HG03469 (cell line): ENCODE results near the gene TWF2.
"Not testable (repeated sequence)": the region's sequence is repeated elsewhere in the genome, so short reads cannot be mapped to it uniquely, and the experiment has no call there.

Experiments
- ATAC-seq: cut with Tn5 transposase; IDR thresholded peaks from one replicate; pipeline ENCODE4 v1.9.1; 2021; ENCODE audit warnings: mild to moderate bottlenecking, moderate library complexity, moderate number of reproducible peaks; ENCODE audit not compliant: unreplicated experiment

Gene TWF2

DNA sequence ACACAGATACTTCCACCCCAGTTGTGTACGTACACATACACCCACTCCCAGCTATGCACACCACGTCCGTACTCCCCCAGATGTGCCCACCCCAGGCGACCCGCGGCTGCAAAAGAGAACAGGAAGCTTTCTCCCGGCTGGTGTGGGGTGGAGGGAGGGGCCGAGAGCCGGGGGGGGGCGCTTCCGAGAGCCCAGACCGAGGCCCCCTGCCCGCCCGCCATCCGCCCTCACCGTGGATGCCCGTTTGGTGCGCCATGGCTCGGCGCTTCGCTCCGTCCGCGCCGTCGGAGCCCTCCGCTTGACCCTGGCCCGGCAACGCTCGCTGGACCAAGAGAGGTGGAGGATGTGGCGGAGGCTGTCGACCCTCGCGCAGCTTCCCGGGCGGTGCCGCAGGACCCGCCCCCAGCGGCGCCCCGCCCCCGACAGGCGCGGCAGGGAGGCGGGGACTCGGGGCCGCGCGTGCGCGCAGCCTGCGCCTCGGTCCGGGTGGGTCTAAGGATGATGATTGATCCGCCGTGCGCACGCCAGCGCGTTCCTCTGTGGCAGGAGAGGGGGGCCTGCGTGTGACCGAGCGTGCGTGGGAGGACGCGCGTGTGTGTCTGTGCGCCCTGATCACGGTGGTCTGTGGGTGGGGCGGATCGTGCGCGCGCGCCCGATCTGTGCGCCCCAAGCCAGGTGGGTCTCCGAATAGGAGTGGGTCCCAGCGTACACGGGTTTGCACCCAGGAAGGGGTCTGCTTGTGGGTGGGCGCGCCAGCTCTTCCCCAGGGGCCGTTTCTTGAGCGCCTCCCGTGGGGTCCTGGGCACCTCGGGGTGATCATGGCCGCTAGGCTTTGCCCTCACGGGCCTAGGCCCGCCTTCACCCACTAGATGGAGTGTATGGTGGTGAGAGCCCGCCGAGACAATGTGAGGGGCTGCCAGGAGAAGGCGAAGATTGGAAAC, at the start of gene TWF2:
TWF2 (minus strand) TSS at position 398 of the 941 bp plus-strand sequence; CDS start at position 256, 142 bp downstream.
- ATAC-seq, result peak; percentile 47

GRCh38 chr3:52288674-52289073, 49.7 kb upstream of the TWF2 start:
- ATAC-seq, result no peak

DNA sequence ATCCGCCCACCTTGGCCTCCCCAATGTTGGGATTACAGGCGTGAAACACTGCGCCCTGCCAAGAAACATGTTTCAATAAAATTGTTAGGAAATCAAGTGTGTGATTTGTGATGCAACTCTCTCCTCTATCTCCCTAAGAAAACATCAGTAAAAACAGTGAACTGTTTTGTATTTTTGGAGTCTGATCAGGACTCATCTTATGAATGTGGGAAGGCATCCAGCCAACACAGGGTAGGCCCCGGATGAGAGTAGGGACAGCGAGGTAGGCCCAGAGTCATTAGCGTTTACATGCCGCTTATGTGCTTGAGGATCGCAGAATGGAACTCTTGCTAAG, 47.8 kb upstream of the TWF2 start:
- ATAC-seq, result no peak

- not testable (repeated sequence) for ATAC-seq
Observed at GRCh38 chr3:52284051-52284450, 45.1 kb upstream of the TWF2 start.

DNA sequence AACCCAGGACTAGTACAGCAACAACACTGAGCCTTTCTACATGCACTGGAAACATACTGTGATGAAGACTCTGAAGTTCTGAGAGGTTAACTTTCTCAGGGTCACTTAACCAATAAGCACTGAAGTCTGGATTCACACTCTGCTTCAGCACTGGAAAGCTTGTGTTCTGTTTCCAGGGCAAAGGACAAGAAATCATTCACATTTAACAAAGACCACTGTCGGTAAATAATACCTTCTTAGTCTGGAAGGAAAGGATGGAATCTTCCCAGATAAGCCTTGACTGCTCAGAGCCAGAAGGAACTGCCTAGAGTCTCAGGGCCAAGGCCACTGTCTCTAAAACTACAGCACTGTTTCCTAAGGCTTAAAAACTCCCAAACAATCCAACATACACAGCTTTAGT, 44.3 kb upstream of the TWF2 start:
- ATAC-seq, result no peak

GRCh38 chr3:52281981-52282801, 43.2 kb upstream of the TWF2 start:
- no peak for ATAC-seq

- ATAC-seq, result no peak
Observed at GRCh38 chr3:52280050-52280461, 41.1 kb upstream of the TWF2 start.

DNA sequence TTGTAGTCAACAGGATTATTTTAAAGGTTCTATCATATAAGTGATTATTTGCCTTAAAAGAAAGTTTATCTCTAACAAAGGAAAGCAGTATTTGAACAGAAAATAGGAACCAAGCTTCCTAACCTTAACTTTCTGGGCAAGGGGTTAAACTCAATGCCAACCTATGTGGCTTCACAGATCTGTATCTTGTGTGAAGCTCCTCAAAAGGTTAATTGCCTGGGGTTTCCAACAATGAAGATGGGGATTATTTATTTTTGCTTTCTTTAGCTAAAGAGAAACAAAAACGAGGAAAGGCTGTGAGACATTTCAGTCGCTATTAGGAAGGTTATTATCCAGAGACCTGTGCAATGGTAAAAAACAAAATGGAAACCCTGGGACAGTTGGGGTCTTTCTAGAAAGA, 40.6 kb upstream of the TWF2 start:
- ATAC-seq, result no peak

DNA sequence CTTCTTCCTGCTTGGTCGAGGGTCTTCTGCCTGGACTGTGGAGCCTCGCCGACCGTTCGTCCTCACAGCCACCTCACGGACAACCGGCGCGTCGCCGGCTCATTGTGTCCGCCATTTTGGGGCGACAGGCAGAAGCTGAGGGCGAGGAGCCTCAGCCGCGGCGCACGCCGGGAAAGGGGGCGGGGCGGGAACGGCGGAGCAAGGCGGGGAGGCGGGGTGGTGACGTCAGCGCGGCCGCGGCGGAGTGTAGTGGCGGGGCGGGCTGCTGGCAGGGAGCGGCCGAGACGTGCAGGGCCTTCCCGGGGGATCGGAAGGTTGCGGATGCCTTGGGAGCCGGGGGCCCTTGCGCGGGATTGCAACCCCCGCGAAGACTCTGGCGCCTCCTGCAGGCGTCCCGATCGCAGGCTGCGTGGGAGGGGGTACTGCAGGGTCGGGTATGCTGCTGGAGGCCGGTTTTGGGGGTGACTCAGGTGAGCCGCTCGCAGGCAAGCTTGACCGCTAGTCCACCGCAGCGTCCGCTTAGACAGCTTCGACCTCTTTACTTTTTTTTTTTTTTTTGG, 39.6 kb upstream of the TWF2 start, which contains the start of gene WDR82:
WDR82 (minus strand) TSS at position 140 of the 560 bp plus-strand sequence. CDS start 288 bp downstream, outside the sequence.
- ATAC-seq, result peak; percentile 63

- ATAC-seq, result peak; percentile 30
Observed at GRCh38 chr3:52277972-52278509, 39.1 kb upstream of the TWF2 start.

DNA sequence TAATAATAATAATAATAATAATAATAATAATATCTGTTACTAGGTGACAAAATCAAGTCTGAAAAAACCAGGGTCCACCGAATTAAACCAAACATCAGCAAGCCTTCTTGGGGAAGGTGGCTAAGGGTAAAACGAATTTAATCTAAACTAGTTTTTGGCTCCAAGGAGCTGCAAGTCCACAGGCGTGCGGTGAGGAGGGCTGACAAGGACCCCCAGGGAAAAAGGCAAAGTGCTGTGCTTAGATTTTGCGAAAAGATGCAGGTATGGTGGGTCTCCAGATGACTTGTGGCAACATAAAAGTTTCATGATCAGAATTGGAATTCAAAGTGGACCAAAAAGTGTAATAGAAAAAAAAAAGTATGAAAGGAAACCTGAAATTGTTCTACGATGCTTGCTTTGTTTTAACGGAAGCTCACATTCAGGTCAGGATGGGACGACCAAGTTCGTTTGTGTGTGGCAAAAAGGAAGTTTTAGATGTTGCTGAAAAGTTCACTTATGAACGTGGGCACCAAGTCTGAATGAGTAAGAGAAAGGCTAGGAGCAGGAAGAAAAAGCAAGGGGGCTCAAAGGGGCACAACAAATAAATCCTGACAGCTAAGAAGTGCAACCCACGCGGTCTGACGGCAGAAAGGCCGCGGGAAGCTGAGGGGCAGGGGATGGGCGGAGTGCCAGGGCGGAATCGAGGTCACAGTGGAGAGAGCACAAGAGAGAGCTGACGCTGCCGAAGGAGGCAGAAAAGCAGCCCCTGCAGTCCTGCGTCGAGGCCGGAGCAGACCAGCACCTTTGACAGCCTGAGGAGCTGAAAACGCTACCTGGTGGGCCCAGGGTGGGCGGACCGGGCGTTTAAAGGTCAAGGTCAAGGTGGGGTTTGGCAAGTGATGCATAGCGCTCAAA, 38.4 kb upstream of the TWF2 start:
- ATAC-seq, result no peak

DNA sequence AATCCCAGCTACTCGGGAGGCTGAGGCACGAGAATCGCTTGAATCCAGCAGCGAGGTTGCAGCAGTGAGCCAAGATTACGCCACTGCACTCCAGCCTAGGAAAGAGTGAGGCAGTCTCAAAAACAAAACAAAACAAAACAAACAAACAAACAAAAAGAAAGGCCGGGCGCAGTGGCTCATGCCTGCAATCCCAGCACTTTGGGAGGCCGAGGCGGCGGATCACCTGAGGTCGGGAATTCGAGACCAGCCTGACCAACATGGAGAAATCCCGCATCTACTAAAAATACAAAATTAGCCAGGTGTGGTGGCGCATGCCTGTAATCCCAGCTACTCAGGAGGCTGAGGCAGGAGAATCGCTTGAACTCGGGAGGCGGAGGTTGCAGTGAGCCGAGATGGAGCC, 35.8 kb upstream of the TWF2 start:
- not testable (repeated sequence) for ATAC-seq

- ATAC-seq, result no peak
Observed at GRCh38 chr3:52272831-52273230, 33.9 kb upstream of the TWF2 start.

DNA sequence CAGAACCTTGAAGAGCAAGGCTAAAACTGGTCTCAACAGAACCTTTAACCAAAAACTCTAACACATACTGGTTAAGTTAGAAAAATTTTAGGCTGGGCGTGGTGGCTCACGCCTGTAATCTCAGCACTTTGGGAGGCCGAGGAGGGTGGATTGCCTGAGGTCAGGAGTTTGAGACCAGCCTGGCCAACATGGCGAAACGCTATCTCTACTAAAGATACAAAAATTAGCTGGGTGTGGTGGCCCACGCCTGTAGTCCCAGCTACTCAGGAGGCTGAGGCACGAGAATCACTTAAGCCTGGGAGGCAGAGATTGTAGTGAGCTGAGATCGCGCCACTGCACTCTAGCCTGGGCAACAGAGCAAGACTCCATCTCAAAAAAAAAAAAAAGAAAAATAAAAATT, 33.2 kb upstream of the TWF2 start:
- ATAC-seq, result not testable (repeated sequence)

DNA sequence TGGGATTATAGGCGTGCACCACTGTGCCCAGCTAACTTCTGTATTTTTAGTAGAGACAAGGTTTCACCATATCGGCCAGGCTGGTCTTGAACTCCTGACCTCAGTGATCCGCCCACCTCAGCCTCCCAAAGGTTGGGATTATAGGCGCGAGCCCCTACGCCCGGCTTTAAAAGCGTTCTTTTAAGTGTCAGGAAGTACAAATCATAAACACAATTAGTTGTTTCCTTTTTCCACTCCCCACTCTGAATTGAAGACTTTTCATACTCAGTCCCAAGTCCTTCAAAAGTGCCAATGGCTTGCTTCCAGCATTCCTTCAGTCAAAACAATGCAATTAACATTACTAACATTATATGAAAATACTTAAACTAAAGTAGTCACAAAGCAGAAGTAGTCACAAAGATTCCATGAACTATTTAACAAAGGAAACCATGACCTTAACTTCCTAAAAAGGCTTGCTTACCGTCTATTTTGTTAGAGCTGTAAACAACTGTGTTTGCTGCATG, 31.3 kb upstream of the TWF2 start:
- no peak for ATAC-seq

GRCh38 chr3:52269776-52270175, 30.8 kb upstream of the TWF2 start:
- no peak for ATAC-seq

- ATAC-seq, result no peak
Observed at GRCh38 chr3:52268036-52268435, 29.1 kb upstream of the TWF2 start.

GRCh38 chr3:52265387-52265786, 26.4 kb upstream of the TWF2 start:
- no peak for ATAC-seq

- ATAC-seq, result no peak
Observed at GRCh38 chr3:52262447-52262846, 23.5 kb upstream of the TWF2 start.

DNA sequence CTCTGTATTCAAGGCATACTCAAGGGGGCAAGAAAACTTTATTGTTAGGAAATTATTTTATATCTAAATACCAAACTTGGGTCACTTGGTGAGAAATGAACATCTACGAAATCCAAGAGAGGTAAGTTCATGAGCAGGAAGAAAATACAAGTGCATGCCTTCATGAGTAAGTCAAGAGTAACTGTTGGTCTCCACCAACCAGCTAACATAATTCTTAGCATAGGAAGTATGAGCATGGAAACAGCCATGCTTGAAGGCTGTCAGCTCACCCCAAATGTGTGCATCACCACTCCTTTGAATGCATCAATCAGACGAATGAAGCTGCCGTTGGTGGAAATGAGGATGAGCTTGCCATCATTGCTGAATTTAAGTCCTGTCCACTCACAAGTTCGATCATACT, 20.5 kb upstream of the TWF2 start:
- no peak for ATAC-seq
